Right atrium auricular region (tissue), 2 donors: ENCODE measurements around the gene MAGI2. TPM values are rescaled to one million over a fixed set of nuclear protein-coding genes. Genes with fewer than 3 reads are reported as not detected.

ENCODE experiments used
- DNase-seq: peaks from one replicate; pipeline ENCODE4 v3.0.0-alpha.2; 2019; ENCODE audit warnings: low spot score
- H3K27ac ChIP-seq, 2 donors: fragments of 200-600 bp; sonication (generic); 1 replicate in 1 of 2; 2 replicates in 1 of 2; pipeline ENCODE4 v1.5.1; 2016 to 2019
- H3K27me3 ChIP-seq, 2 donors: fragments of 200-600 bp; sonication (generic); one replicate each; pipeline versions ENCODE4 v1.5.1 to v1.6.0; 2017 to 2019
- H3K36me3 ChIP-seq: fragments of 200-600 bp; sonication (generic); one replicate; pipeline ENCODE4 v1.5.1; 2016
- H3K4me1 ChIP-seq, 2 donors: fragments of 200-600 bp; sonication (generic); one replicate each; pipeline versions ENCODE4 v1.5.1 to v1.6.0; 2017 to 2019
- H3K4me3 ChIP-seq, 2 donors: fragments of 200-600 bp; sonication (generic); 1 replicate in 1 of 2; 2 replicates in 1 of 2; pipeline ENCODE4 v1.5.1; 2017 to 2019; ENCODE audit warnings: mild to moderate bottlenecking in 1 of 2, moderate library complexity in 1 of 2
- H3K9me3 ChIP-seq, 2 donors: fragments of 200-600 bp; sonication (generic); one replicate each; pipeline ENCODE4 v1.5.1; 2019
- CTCF ChIP-seq, 2 donors: fragments of 200-600 bp; sonication (generic); IDR thresholded peaks; one replicate each; pipeline ENCODE4 v1.5.1; 2019; ENCODE audit warnings: antibody characterized with exemption in 2 of 2
- total RNA-seq, 2 donors: library from RNA; depleted of rRNA; stranded (reverse); fragments of >200 nt; gene quantifications; one replicate each; pipeline ENCODE4 v1.1.0, GENCODE V29; 2016

MAGI2 gene
- total RNA-seq, 2 donors from 2014 or later = 5.9 to 6.0 TPM

- Histone ChIP-seq H3K4me3 (no peak overlapping the region), H3K9me3 (no peaks in the 10 kb centered on the region), H3K27ac (no peak overlapping the region), H3K4me1 (no peaks in the 10 kb centered on the region), H3K36me3 (no peaks in the 10 kb centered on the region), H3K27me3 (no peaks in the 10 kb centered on the region)
- DNase-seq = no peak
- TF ChIP-seq CTCF (IDR thresholded peaks at IDR 0.05) = no peak
Measured at GRCh38 chr7:79241288-79242060, 212.0 kb downstream of the MAGI2 start.

GRCh38 chr7:79240413-79240812 lies 213.1 kb downstream of the MAGI2 start:
- Histone ChIP-seq H3K4me3 (no peak overlapping the region), H3K4me1 (no peaks in the 10 kb centered on the region), H3K9me3 (no peaks in the 10 kb centered on the region), H3K36me3 (no peaks in the 10 kb centered on the region), H3K27me3 (no peaks in the 10 kb centered on the region), H3K27ac (no peak overlapping the region)
- no peak for TF ChIP-seq CTCF (IDR thresholded peaks at IDR 0.05)
- DNase-seq = no peak

- Histone ChIP-seq H3K9me3 (no peaks in the 10 kb centered on the region), H3K27me3 (no peaks in the 10 kb centered on the region), H3K36me3 (no peaks in the 10 kb centered on the region), H3K4me3 (no peak overlapping the region), H3K4me1 (no peaks in the 10 kb centered on the region), H3K27ac (no peak overlapping the region)
- no peak for DNase-seq
- no peak for TF ChIP-seq CTCF (IDR thresholded peaks at IDR 0.05)
Measured at GRCh38 chr7:79236352-79237028, 217.0 kb downstream of the MAGI2 start.

GRCh38 chr7:79227044-79227443 lies 226.4 kb downstream of the MAGI2 start:
- Histone ChIP-seq H3K36me3 (no peaks in the 10 kb centered on the region), H3K27ac (no peak overlapping the region), H3K27me3 (no peaks in the 10 kb centered on the region), H3K9me3 (no peaks in the 10 kb centered on the region), H3K4me3 (no peak overlapping the region), H3K4me1 (no peaks in the 10 kb centered on the region)
- TF ChIP-seq CTCF (IDR thresholded peaks at IDR 0.05) = no peak
- DNase-seq = no peak

GRCh38 chr7:79221211-79221610 lies 232.3 kb downstream of the MAGI2 start:
- Histone ChIP-seq H3K36me3 (no peaks in the 10 kb centered on the region), H3K9me3 (no peaks in the 10 kb centered on the region), H3K4me1 (no peaks in the 10 kb centered on the region), H3K4me3 (no peak overlapping the region), H3K27ac (no peak overlapping the region), H3K27me3 (no peaks in the 10 kb centered on the region)
- no peak for DNase-seq
- TF ChIP-seq CTCF (IDR thresholded peaks at IDR 0.05) = no peak
